ENCODE data around the gene SPRTN.

Gene SPRTN

GRCh38 chr1:231313661-231314060 lies 24.4 kb upstream of the SPRTN start:
- no peak overlapping the region for H3K27ac ChIP-seq
- no peak for DNase-seq (ENCODE audit: low spot score)
- POLR2A ChIA-PET (ENCODE audit: low non-redundant PET), result no interaction called here
- TF ChIP-seq, protein P1, sequence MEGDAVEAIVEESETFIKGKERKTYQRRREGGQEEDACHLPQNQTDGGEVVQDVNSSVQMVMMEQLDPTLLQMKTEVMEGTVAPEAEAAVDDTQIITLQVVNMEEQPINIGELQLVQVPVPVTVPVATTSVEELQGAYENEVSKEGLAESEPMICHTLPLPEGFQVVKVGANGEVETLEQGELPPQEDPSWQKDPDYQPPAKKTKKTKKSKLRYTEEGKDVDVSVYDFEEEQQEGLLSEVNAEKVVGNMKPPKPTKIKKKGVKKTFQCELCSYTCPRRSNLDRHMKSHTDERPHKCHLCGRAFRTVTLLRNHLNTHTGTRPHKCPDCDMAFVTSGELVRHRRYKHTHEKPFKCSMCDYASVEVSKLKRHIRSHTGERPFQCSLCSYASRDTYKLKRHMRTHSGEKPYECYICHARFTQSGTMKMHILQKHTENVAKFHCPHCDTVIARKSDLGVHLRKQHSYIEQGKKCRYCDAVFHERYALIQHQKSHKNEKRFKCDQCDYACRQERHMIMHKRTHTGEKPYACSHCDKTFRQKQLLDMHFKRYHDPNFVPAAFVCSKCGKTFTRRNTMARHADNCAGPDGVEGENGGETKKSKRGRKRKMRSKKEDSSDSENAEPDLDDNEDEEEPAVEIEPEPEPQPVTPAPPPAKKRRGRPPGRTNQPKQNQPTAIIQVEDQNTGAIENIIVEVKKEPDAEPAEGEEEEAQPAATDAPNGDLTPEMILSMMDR (conservative IDR thresholded peaks at IDR 0.05; ENCODE audit: low read depth), result no peak
- CTCF ChIA-PET, result no interaction called here

DNA sequence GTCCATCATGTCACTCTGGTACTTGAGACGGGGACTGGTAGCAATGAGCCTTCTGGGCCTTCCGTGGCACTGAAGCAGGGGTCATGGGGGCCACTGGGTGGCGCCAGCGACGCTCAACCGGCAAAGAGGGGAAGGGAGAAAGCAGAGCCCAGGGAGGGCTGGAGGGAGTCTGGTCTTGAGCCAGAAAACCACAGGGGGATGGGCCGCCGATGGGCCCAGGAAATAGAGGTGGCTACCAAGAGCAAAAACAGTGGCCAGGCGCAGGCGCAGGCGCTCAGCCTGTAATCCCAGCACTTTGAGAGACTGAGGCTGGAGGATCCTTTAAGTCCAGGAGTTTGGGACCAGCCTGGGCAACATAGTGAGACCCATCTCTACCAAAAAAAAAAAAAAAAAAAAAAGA lies 22.2 kb upstream of the SPRTN start:
- no peak overlapping the region for H3K27ac ChIP-seq
- ChIA-PET POLR2A (ENCODE audit: low non-redundant PET) (interaction anchor here (0.6 kb wide), 1 partner anchor 422 kb away, joined by 3 read pairs; no protein-coding TSS in a partner anchor), CTCF (interaction anchor here (0.5 to 0.8 kb wide), 4 partner anchors 29 to 792 kb away, joined by 3 read pairs; no protein-coding TSS in a partner anchor)
- TF ChIP-seq, protein P1 (conservative IDR thresholded peaks at IDR 0.05; ENCODE audit: low read depth), result peak; percentile 24; the same call in 1 of the 2 replicates
- no peak for DNase-seq (ENCODE audit: low spot score)

DNA sequence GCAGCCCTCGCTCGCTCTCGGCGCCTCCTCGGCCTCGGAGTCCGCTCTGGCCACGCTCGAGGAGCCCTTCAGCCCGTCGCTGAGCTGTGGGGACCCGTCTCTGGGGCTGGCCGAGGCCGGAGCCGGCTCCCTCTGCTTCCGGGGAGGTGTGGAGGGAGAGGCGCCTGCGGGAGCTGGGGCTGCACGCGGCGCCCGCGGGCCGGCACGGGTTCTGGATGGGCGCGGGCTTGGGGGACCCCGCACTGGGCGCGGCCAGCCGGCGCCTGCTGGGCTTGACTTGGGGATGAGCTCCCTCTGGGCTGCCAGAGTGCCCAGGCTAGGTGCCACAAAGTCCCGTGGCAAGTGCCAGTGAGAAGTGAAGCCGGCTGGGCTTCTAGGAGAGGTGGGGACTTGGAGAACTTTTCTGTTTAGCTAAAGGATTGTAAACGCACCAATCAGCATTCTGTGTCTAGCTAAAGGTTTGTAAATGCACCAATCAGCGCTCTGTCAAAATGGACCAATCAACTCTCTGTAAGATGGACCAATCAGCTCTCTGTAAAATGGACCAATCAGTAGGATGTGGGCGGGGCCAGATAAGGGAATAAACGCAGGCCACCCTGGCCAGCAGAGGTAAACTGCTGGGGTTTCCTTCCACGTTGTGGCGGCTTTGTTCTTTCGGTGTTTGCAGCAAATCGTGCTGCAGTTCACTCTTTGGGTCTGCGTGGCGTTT lies 20.6 kb upstream of the SPRTN start:
- DNase-seq (ENCODE audit: low spot score), result no peak
- TF ChIP-seq, protein P1 (conservative IDR thresholded peaks at IDR 0.05; ENCODE audit: low read depth), result no peak
- H3K27ac ChIP-seq, result no peak overlapping the region
- CTCF ChIA-PET, result interaction anchor here (0.7 kb wide), 1 partner anchor 10 kb away, joined by 5 read pairs; no protein-coding TSS in a partner anchor
- POLR2A ChIA-PET (ENCODE audit: low non-redundant PET), result no interaction called here

- ChIA-PET CTCF (interaction anchor here (0.7 kb wide), 1 partner anchor 10 kb away, joined by 5 read pairs; no protein-coding TSS in a partner anchor), POLR2A (ENCODE audit: low non-redundant PET) (no interaction called here)
- DNase-seq (ENCODE audit: low spot score), result no peak
- H3K27ac ChIP-seq, result no peak overlapping the region
- TF ChIP-seq, protein P1 (conservative IDR thresholded peaks at IDR 0.05; ENCODE audit: low read depth), result no peak
These were observed 20.1 kb upstream of the SPRTN start for GRCh38 chr1:231318015-231318355.

DNA sequence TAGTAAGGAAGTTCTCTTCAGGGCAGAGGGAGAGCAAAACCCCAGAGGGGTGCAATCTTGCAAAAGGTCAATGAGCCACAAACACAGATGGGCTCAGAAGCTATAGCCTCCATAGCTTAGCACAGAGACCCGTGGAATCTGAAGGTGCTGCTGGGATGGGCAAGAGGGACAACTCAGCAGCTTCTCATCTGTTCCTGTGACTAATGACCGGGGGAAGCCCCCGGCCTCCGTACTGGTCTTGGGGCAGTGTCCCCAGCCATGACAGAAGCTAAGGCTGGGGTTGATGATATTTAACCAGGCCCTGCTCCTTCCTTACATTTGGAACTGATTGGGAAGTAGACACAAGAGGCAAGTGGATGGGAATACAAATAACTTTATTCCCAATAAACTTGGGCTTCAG lies 19.5 kb upstream of the SPRTN start:
- TF ChIP-seq, protein P1 (conservative IDR thresholded peaks at IDR 0.05; ENCODE audit: low read depth), result no peak
- ChIA-PET CTCF (interaction anchor here (0.5 to 0.7 kb wide), 2 partner anchors 11 to 922 kb away, joined by 3 to 5 read pairs; no protein-coding TSS in a partner anchor), POLR2A (ENCODE audit: low non-redundant PET) (no interaction called here)
- no peak overlapping the region for H3K27ac ChIP-seq
- no peak for DNase-seq (ENCODE audit: low spot score)

- no peak for DNase-seq (ENCODE audit: low spot score)
- ChIA-PET CTCF (interaction anchor here (0.5 to 0.7 kb wide), 2 partner anchors 274 to 923 kb away, joined by 3 read pairs; no protein-coding TSS in a partner anchor), POLR2A (ENCODE audit: low non-redundant PET) (no interaction called here)
- no peak overlapping the region for H3K27ac ChIP-seq
- TF ChIP-seq, protein P1 (conservative IDR thresholded peaks at IDR 0.05; ENCODE audit: low read depth), result no peak
These were observed 19.0 kb upstream of the SPRTN start for GRCh38 chr1:231319080-231319479.
